HCT116 (cell line): Measurements from ENCODE around the gene NAALADL2. TPM values are rescaled to one million over a fixed set of nuclear protein-coding genes. Genes with fewer than 3 reads are reported as not detected.

ENCODE experiments used
- ATAC-seq: fragments of 200-7000 bp; cut with Tn5 transposase; 2 replicates; pipeline ENCODE4 v1.9.1; 2020; ENCODE audit warnings: mild to moderate bottlenecking, moderate library complexity
- BruUV-seq: library from RNA; stranded (reverse); fragments of 400-500 nt; replicated peaks from 2 replicates; lab custom pipeline; 2021; lab: Mats Ljungman, UMichigan
- CTCF ChIA-PET: fragments of 300-600 bp; sonication (Branson Sonifier 250); formaldehyde crosslinking; loops from one replicate; lab custom pipeline; 2021; ENCODE audit warnings: antibody characterized with exemption; lab: Charles Lee
- POLR2A ChIA-PET: fragments of 300-600, 350-600 bp; sonication (Branson Sonifier 250); formaldehyde crosslinking; loops from one replicate; lab custom pipeline; 2021; ENCODE audit warnings: antibody characterized with exemption; lab: Charles Lee
- RAD21 ChIA-PET, 2 experiments: fragments of 300-600 bp; sonication (Branson Sonifier 250); formaldehyde crosslinking; loops; one replicate each; lab custom pipeline; 2023; ENCODE audit warnings: low total read pairs in 2 of 2; ENCODE audit not compliant: uncharacterized antibody in 2 of 2, unreplicated experiment in 2 of 2, low non-redundant PET in 1 of 2; lab: Charles Lee
- DNase-seq: peaks from one replicate; pipeline ENCODE4 v3.0.0-alpha.2; 2010; ENCODE audit warnings: low read depth, low spot score
- H2AFZ ChIP-seq: fragments of 200-600 bp; shearing (Covaris generic), sonication (generic); 2 replicates; pipeline ENCODE4 v1.6.1; 2017; ENCODE audit warnings: low read depth, mixed run types, mixed read lengths, antibody characterized with exemption, low read length; ENCODE audit not compliant: poor library complexity, severe bottlenecking
- H3K27ac ChIP-seq: 2 replicates; pipeline ENCODE4 v1.5.1; 2012; ENCODE audit warnings: low read depth, low read length
- H3K27me3 ChIP-seq: fragments of 200-600 bp; sonication (generic); 2 replicates; pipeline ENCODE4 v1.6.1; 2016; ENCODE audit warnings: mixed run types, low read length, mixed read lengths; ENCODE audit not compliant: insufficient read depth
- H3K36me3 ChIP-seq, 2 experiments: fragments of 200-500 bp in 1 of 2; fragments of 200-600 bp in 1 of 2; sonication (Bioruptor generic) in 1 of 2; sonication (generic) in 1 of 2; 2 replicates each; pipeline versions ENCODE4 v1.5.1 to v1.6.1; 2014 to 2016; ENCODE audit warnings: low read length in 2 of 2, inconsistent platforms in 1 of 2, mixed read lengths in 1 of 2, mixed run types in 1 of 2; ENCODE audit not compliant: insufficient read depth in 2 of 2, control insufficient read depth in 1 of 2
- H3K4me1 ChIP-seq, 2 experiments: fragments of 200-600 bp in 1 of 2; sonication (generic) in 1 of 2; 2 replicates each; pipeline versions ENCODE4 v1.5.1 to v1.6.1; 2012 to 2017; ENCODE audit warnings: low read length in 2 of 2, inconsistent platforms in 1 of 2, mild to moderate bottlenecking in 1 of 2, mixed read lengths in 1 of 2, mixed run types in 1 of 2, moderate library complexity in 1 of 2; ENCODE audit not compliant: insufficient read depth in 2 of 2, control insufficient read depth in 1 of 2
- H3K4me2 ChIP-seq: fragments of 200-600 bp; sonication (generic); 2 replicates; pipeline ENCODE4 v1.6.1; 2017; ENCODE audit warnings: mixed run types, low read length, mixed read lengths
- H3K4me3 ChIP-seq, 2 experiments: fragments of 200-600 bp in 1 of 2; sonication (generic) in 1 of 2; replicated peaks in 1 of 2; 2 replicates each; pipeline ENCODE4 v1.5.1; 2011 to 2016; ENCODE audit warnings: low read length in 2 of 2, control low read depth in 1 of 2, low read depth in 1 of 2, mild to moderate bottlenecking in 1 of 2, mixed read lengths in 1 of 2, mixed run types in 1 of 2
- H3K79me2 ChIP-seq: fragments of 200-600 bp; sonication (generic); 2 replicates; pipeline ENCODE4 v1.6.1; 2017; ENCODE audit warnings: mild to moderate bottlenecking, mixed run types, low read length, moderate library complexity, mixed read lengths; ENCODE audit not compliant: insufficient read depth
- H3K9ac ChIP-seq: fragments of 200-600 bp; sonication (generic); 2 replicates; pipeline ENCODE4 v1.6.1; 2016; ENCODE audit warnings: low read length, mixed read lengths
- H3K9me2 ChIP-seq: fragments of 200-600 bp; sonication (generic), shearing (Covaris generic); 2 replicates; pipeline ENCODE4 v1.6.1; 2017; ENCODE audit warnings: mixed run types, mild to moderate bottlenecking, moderate library complexity; ENCODE audit not compliant: insufficient read depth
- H3K9me3 ChIP-seq, 2 experiments: fragments of 200-500 bp in 1 of 2; fragments of 200-600 bp in 1 of 2; sonication (Bioruptor generic) in 1 of 2; sonication (generic) in 1 of 2; 2 replicates each; pipeline ENCODE4 v1.6.1; 2014 to 2017; ENCODE audit warnings: low read length in 2 of 2, mixed read lengths in 2 of 2, inconsistent platforms in 1 of 2, low read depth in 1 of 2, mild to moderate bottlenecking in 1 of 2, mixed run types in 1 of 2, moderate library complexity in 1 of 2; ENCODE audit not compliant: control insufficient read depth in 1 of 2, insufficient read depth in 1 of 2
- H4K20me1 ChIP-seq: fragments of 200-600 bp; sonication (generic), shearing (Covaris generic); 2 replicates; pipeline ENCODE4 v1.6.1; 2017; ENCODE audit warnings: mixed run types, mild to moderate bottlenecking, moderate library complexity; ENCODE audit not compliant: insufficient read depth
- CBX3 ChIP-seq: IDR thresholded peaks from 2 replicates; pipeline ENCODE4 v1.6.1; 2012; ENCODE audit warnings: low read depth
- EGR1 ChIP-seq: IDR thresholded peaks from 2 replicates; pipeline ENCODE4 v1.6.1; 2012; ENCODE audit warnings: low read depth
- EZH2 ChIP-seq: fragments of 200-600 bp; sonication (generic); IDR thresholded peaks from 2 replicates; pipeline ENCODE4 v1.6.1; 2017; ENCODE audit warnings: antibody characterized with exemption, mixed run types
- EZH2phosphoT487 ChIP-seq: fragments of 200-600 bp; IDR thresholded peaks from 2 replicates; pipeline ENCODE4 v1.6.1; 2018; ENCODE audit warnings: antibody characterized with exemption, borderline replicate concordance
- FOSL1 ChIP-seq: IDR thresholded peaks from 2 replicates; pipeline ENCODE4 v1.6.1; 2012; ENCODE audit warnings: low read depth
- JUND ChIP-seq: IDR thresholded peaks from 2 replicates; pipeline ENCODE4 v1.6.1; 2012
- MAX ChIP-seq: IDR thresholded peaks from 2 replicates; pipeline ENCODE4 v1.6.1; 2012
- POLR2AphosphoS5 ChIP-seq: IDR thresholded peaks from 2 replicates; pipeline ENCODE4 v1.6.1; 2011; ENCODE audit warnings: mild to moderate bottlenecking, low read depth, low read length, moderate library complexity
- REST ChIP-seq: IDR thresholded peaks from 2 replicates; pipeline ENCODE4 v1.6.1; 2012; ENCODE audit warnings: low read depth
- SIN3A ChIP-seq: IDR thresholded peaks from 2 replicates; pipeline ENCODE4 v1.6.1; 2012; ENCODE audit warnings: low read depth
- SP1 ChIP-seq: IDR thresholded peaks from 2 replicates; pipeline ENCODE4 v1.6.1; 2012; ENCODE audit warnings: low read depth
- SRF ChIP-seq: IDR thresholded peaks from 2 replicates; pipeline ENCODE4 v1.6.1; 2012; ENCODE audit warnings: low read depth
- TCF7L2 ChIP-seq: IDR thresholded peaks from 2 replicates; pipeline ENCODE4 v1.7.0; 2011; ENCODE audit warnings: borderline replicate concordance, inconsistent platforms; ENCODE audit not compliant: insufficient read depth, insufficient read length; ENCODE audit errors: extremely low read depth
- ZBTB33 ChIP-seq: IDR thresholded peaks from 2 replicates; pipeline ENCODE4 v1.6.1; 2011; ENCODE audit warnings: mild to moderate bottlenecking, low read length, moderate library complexity; ENCODE audit not compliant: insufficient replicate concordance; ENCODE audit errors: extremely low read depth
- ZFX ChIP-seq: fragments of 450-650 bp; IDR thresholded peaks from 2 replicates; pipeline ENCODE4 v1.6.1; 2017
- intact Hi-C: fragments of 100-400 bp; cut with micrococcal nuclease; formaldehyde crosslinking; loops from 2 replicates; pipeline ENCODE4 v1.10.0; 2022
- total RNA-seq: library from RNA; stranded (reverse); gene quantifications from one replicate; pipeline ENCODE4 v1.2.1, GENCODE V29; 2021; ENCODE audit not compliant: unreplicated experiment

Gene NAALADL2
- total RNA-seq, 1 experiment from 2014 or later, result 2.9 TPM

- no peak for ATAC-seq
- RAD21 ChIA-PET, result no interaction called here
- no peaks in the 10 kb centered on the region for H3K36me3 ChIP-seq
- BruUV-seq, result no TSS peak
- H3K9me3 ChIP-seq, result no peaks in the 10 kb centered on the region
- H3K27me3 ChIP-seq, result no peaks in the 10 kb centered on the region
- peaks cover 2% of the 10 kb centered on the region; the same call in 1 of the 2 replicates for H3K9me2 ChIP-seq
- no peak overlapping the region for H3K4me3 ChIP-seq
- no peak overlapping the region for H2AFZ ChIP-seq
- TF ChIP-seq TCF7L2, result no peak
- no peak for TF ChIP-seq EZH2
- no peak for TF ChIP-seq EZH2phosphoT487
- TF ChIP-seq REST, result no peak
- TF ChIP-seq POLR2AphosphoS5, result no peak
- TF ChIP-seq SRF, result no peak
- TF ChIP-seq ZFX, result no peak
- TF ChIP-seq MAX, result no peak
- TF ChIP-seq ZBTB33, result no peak
- no peak for TF ChIP-seq FOSL1
- no peak for TF ChIP-seq JUND
- TF ChIP-seq SIN3A, result no peak
- TF ChIP-seq SP1, result no peak
- no peak for TF ChIP-seq CBX3
- TF ChIP-seq EGR1, result no peak
- intact Hi-C loops, result no loop called here
- CTCF ChIA-PET, result no interaction called here
- H3K4me2 ChIP-seq, result no peak overlapping the region
- no peaks in the 10 kb centered on the region for H3K4me1 ChIP-seq
- no peaks in the 10 kb centered on the region for H3K79me2 ChIP-seq
- H3K9ac ChIP-seq, result no peak overlapping the region
- POLR2A ChIA-PET, result no interaction called here
- DNase-seq, result no peak
- H3K27ac ChIP-seq, result no peak overlapping the region
- no peaks in the 10 kb centered on the region for H4K20me1 ChIP-seq
Observed at GRCh38 chr3:174973465-174973864, 114.3 kb downstream of the NAALADL2 start.
